ENCODE measurements around the gene TMEM131. TPM values are rescaled to one million over a fixed set of nuclear protein-coding genes. Genes with fewer than 3 reads are reported as not detected.
"Not testable (repeated sequence)": the region's sequence is repeated elsewhere in the genome, so short reads cannot be mapped to it uniquely, and the experiment has no call there.

Gene TMEM131
- total RNA-seq, 5 donors from 2014 or later (not counting 1 experiment from before 2014, with no cell fraction given), result 39.3 to 43.9 (median 41.1) TPM

- ATAC-seq (replicated peaks in 1 of 4); CTCF ChIA-PET; H3K4me3 ChIP-seq (ENCODE audit: control insufficient read depth in 1 of 2, extremely low read depth in 1 of 2, low read length in 1 of 2); DNase-seq; H3K4me1 ChIP-seq (ENCODE audit: control insufficient read depth in 1 of 2, extremely low read depth in 1 of 2, insufficient read depth in 2 of 2, low read length in 2 of 2); H3K36me3 Mint-ChIP-seq; H3K27ac ChIP-seq (ENCODE audit: low read length); H3K9me3 ChIP-seq; H3K4me3 Mint-ChIP-seq; H3K9me3 Mint-ChIP-seq; H3K36me3 ChIP-seq (ENCODE audit: control insufficient read depth in 2 of 2, extremely low read depth in 1 of 2, insufficient read depth in 1 of 2, low read length in 1 of 2); H3K27me3 ChIP-seq (replicated peaks in 1 of 2; ENCODE audit: control insufficient read depth in 2 of 2, extremely low read depth in 1 of 2, insufficient read depth in 2 of 2, low read length in 1 of 2); H3K27ac Mint-ChIP-seq: not testable (repeated sequence)
- Mint-ChIP-seq H3K27me3 (peaks cover 15 to 16% of the 10 kb centered on the region in 2 donors), H3K4me1 (peaks cover 14 to 16% (median 15%) of the 10 kb centered on the region in 3 donors)
- POLR2A ChIA-PET, result interaction anchor here in 1 of 2 donors (0.7 kb wide), 1 partner anchor 172 kb away, joined by 3 read pairs; no protein-coding TSS in a partner anchor
- WGBS (ENCODE audit: insufficient coverage), result 96% methylated on average over 3 of the region's 3 CpGs
Measured at GRCh38 chr2:98022067-98022466, 26.3 kb upstream of the TMEM131 start.

- H3K27ac Mint-ChIP-seq, result no peak overlapping the region
- Histone ChIP-seq H3K27ac (ENCODE audit: low read length) (no peak overlapping the region), H3K4me3 (ENCODE audit: control insufficient read depth in 1 of 2, extremely low read depth in 1 of 2, low read length in 1 of 2) (no peak overlapping the region), H3K27me3 (replicated peaks in 1 of 2; ENCODE audit: control insufficient read depth in 2 of 2, extremely low read depth in 1 of 2, insufficient read depth in 2 of 2, low read length in 1 of 2) (no peaks in the 10 kb centered on the region), H3K9me3 (no peaks in the 10 kb centered on the region), H3K36me3 (ENCODE audit: control insufficient read depth in 2 of 2, extremely low read depth in 1 of 2, insufficient read depth in 1 of 2, low read length in 1 of 2) (no peaks in the 10 kb centered on the region), H3K4me1 (ENCODE audit: control insufficient read depth in 1 of 2, extremely low read depth in 1 of 2, insufficient read depth in 2 of 2, low read length in 2 of 2) (no peaks in the 10 kb centered on the region)
- H3K36me3 Mint-ChIP-seq, result no peaks in the 10 kb centered on the region
- no peaks in the 10 kb centered on the region for H3K9me3 Mint-ChIP-seq
- DNase-seq (no peak), ATAC-seq (replicated peaks in 1 of 4) (no peak)
- 93% methylated on average over 3 of the region's 11 CpGs for WGBS (ENCODE audit: insufficient coverage)
- CTCF ChIA-PET, result no interaction called here
- H3K27me3 Mint-ChIP-seq, result peaks cover 11 to 14% of the 10 kb centered on the region in 2 donors
- POLR2A ChIA-PET, result no interaction called here
- H3K4me1 Mint-ChIP-seq, result peaks cover 4 to 8% (median 7%) of the 10 kb centered on the region in 3 donors
- H3K4me3 Mint-ChIP-seq, result no peak overlapping the region
Measured at GRCh38 chr2:98020992-98021713, 25.4 kb upstream of the TMEM131 start.

- no peak for ATAC-seq (replicated peaks in 1 of 4)
- ChIA-PET POLR2A (no interaction called here), CTCF (no interaction called here)
- Mint-ChIP-seq H3K4me3 (no peak overlapping the region), H3K27me3 (peaks cover 9 to 13% of the 10 kb centered on the region in 2 donors), H3K9me3 (no peaks in the 10 kb centered on the region), H3K4me1 (peaks cover 0 to 2% (median under 1%) of the 10 kb centered on the region in 3 donors), H3K27ac (no peak overlapping the region), H3K36me3 (no peaks in the 10 kb centered on the region)
- no peak for DNase-seq
- Histone ChIP-seq H3K27ac (ENCODE audit: low read length) (no peak overlapping the region), H3K4me1 (ENCODE audit: control insufficient read depth in 1 of 2, extremely low read depth in 1 of 2, insufficient read depth in 2 of 2, low read length in 2 of 2) (no peaks in the 10 kb centered on the region), H3K36me3 (ENCODE audit: control insufficient read depth in 2 of 2, extremely low read depth in 1 of 2, insufficient read depth in 1 of 2, low read length in 1 of 2) (no peaks in the 10 kb centered on the region), H3K9me3 (no peaks in the 10 kb centered on the region), H3K4me3 (ENCODE audit: control insufficient read depth in 1 of 2, extremely low read depth in 1 of 2, low read length in 1 of 2) (no peak overlapping the region), H3K27me3 (replicated peaks in 1 of 2; ENCODE audit: control insufficient read depth in 2 of 2, extremely low read depth in 1 of 2, insufficient read depth in 2 of 2, low read length in 1 of 2) (no peaks in the 10 kb centered on the region)
- WGBS (ENCODE audit: insufficient coverage), result 100% methylated on average over 2 of the region's 6 CpGs
Measured at GRCh38 chr2:98020516-98020915, 24.8 kb upstream of the TMEM131 start.

GRCh38 chr2:98016908-98017670 lies 21.3 kb upstream of the TMEM131 start:
- ATAC-seq (replicated peaks in 1 of 4), result no peak

GRCh38 chr2:98015671-98016070 lies 19.9 kb upstream of the TMEM131 start:
- Mint-ChIP-seq H3K4me3 (no peak overlapping the region), H3K27ac (no peak overlapping the region), H3K4me1 (peaks cover 0 to 10% (median 4%) of the 10 kb centered on the region in 3 donors), H3K36me3 (no peaks in the 10 kb centered on the region), H3K9me3 (no peaks in the 10 kb centered on the region), H3K27me3 (peaks cover 6 to 15% of the 10 kb centered on the region in 2 donors)
- ChIA-PET POLR2A (no interaction called here), CTCF (no interaction called here)
- H3K27me3 ChIP-seq (replicated peaks in 1 of 2; ENCODE audit: control insufficient read depth in 2 of 2, extremely low read depth in 1 of 2, insufficient read depth in 2 of 2, low read length in 1 of 2), result no peaks in the 10 kb centered on the region
- peaks cover 0 to 3% of the 10 kb centered on the region in 2 experiments for H3K4me1 ChIP-seq (ENCODE audit: control insufficient read depth in 1 of 2, extremely low read depth in 1 of 2, insufficient read depth in 2 of 2, low read length in 2 of 2)
- DNase-seq (no peak), ATAC-seq (replicated peaks in 1 of 4) (no peak)
- no peak overlapping the region for H3K4me3 ChIP-seq (ENCODE audit: control insufficient read depth in 1 of 2, extremely low read depth in 1 of 2, low read length in 1 of 2)
- no peaks in the 10 kb centered on the region for H3K9me3 ChIP-seq
- no peaks in the 10 kb centered on the region for H3K36me3 ChIP-seq (ENCODE audit: control insufficient read depth in 2 of 2, extremely low read depth in 1 of 2, insufficient read depth in 1 of 2, low read length in 1 of 2)
- no peak overlapping the region for H3K27ac ChIP-seq (ENCODE audit: low read length)
- no CpG with 5 or more reads among the region's 1 CpG for WGBS (ENCODE audit: insufficient coverage)

More at GRCh38 chr2:98016908-98017670, 21.3 kb upstream of the TMEM131 start:
- H3K36me3 Mint-ChIP-seq, result no peaks in the 10 kb centered on the region
- H3K36me3 ChIP-seq (ENCODE audit: control insufficient read depth in 2 of 2, extremely low read depth in 1 of 2, insufficient read depth in 1 of 2, low read length in 1 of 2), result no peaks in the 10 kb centered on the region
- H3K9me3 Mint-ChIP-seq, result no peaks in the 10 kb centered on the region
- no peak for DNase-seq
- H3K27ac ChIP-seq (ENCODE audit: low read length), result no peak overlapping the region
- H3K4me3 Mint-ChIP-seq, result no peak overlapping the region
- H3K4me1 ChIP-seq (ENCODE audit: control insufficient read depth in 1 of 2, extremely low read depth in 1 of 2, insufficient read depth in 2 of 2, low read length in 2 of 2), result peaks cover 0 to 3% of the 10 kb centered on the region in 2 experiments
- no peak overlapping the region for H3K4me3 ChIP-seq (ENCODE audit: control insufficient read depth in 1 of 2, extremely low read depth in 1 of 2, low read length in 1 of 2)
- WGBS (ENCODE audit: insufficient coverage), result 82% methylated on average over 3 of the region's 7 CpGs
- CTCF ChIA-PET, result no interaction called here
- peaks cover 0 to 9% (median 4%) of the 10 kb centered on the region in 3 donors for H3K4me1 Mint-ChIP-seq
- no peaks in the 10 kb centered on the region for H3K27me3 ChIP-seq (replicated peaks in 1 of 2; ENCODE audit: control insufficient read depth in 2 of 2, extremely low read depth in 1 of 2, insufficient read depth in 2 of 2, low read length in 1 of 2)
- H3K27me3 Mint-ChIP-seq, result peaks cover 11 to 20% of the 10 kb centered on the region in 2 donors
- no peak overlapping the region for H3K27ac Mint-ChIP-seq
- H3K9me3 ChIP-seq, result no peaks in the 10 kb centered on the region
- POLR2A ChIA-PET, result no interaction called here

GRCh38 chr2:98014379-98014778 lies 18.6 kb upstream of the TMEM131 start:
- POLR2A ChIA-PET, result no interaction called here
- no peak overlapping the region for H3K27ac Mint-ChIP-seq
- ATAC-seq (replicated peaks in 1 of 4), result no peak
- H3K9me3 ChIP-seq, result no peaks in the 10 kb centered on the region
- H3K36me3 Mint-ChIP-seq, result no peaks in the 10 kb centered on the region
- peaks cover 6 to 15% of the 10 kb centered on the region in 2 donors for H3K27me3 Mint-ChIP-seq
- H3K4me3 ChIP-seq (ENCODE audit: control insufficient read depth in 1 of 2, extremely low read depth in 1 of 2, low read length in 1 of 2), result no peak overlapping the region
- H3K4me1 Mint-ChIP-seq, result peaks cover 0 to 10% (median 4%) of the 10 kb centered on the region in 3 donors
- no peaks in the 10 kb centered on the region for H3K9me3 Mint-ChIP-seq
- H3K4me1 ChIP-seq (ENCODE audit: control insufficient read depth in 1 of 2, extremely low read depth in 1 of 2, insufficient read depth in 2 of 2, low read length in 2 of 2), result peaks cover 0 to 3% of the 10 kb centered on the region in 2 experiments
- no peak for DNase-seq
- H3K4me3 Mint-ChIP-seq, result no peak overlapping the region
- CTCF ChIA-PET, result interaction anchor here in 1 of 2 donors (0.7 kb wide), 1 partner anchor 8 kb away, joined by 4 read pairs; no protein-coding TSS in a partner anchor
- WGBS (ENCODE audit: insufficient coverage), result 100% methylated on average over 2 of the region's 2 CpGs
- H3K27ac ChIP-seq (ENCODE audit: low read length), result no peak overlapping the region
- no peaks in the 10 kb centered on the region for H3K27me3 ChIP-seq (replicated peaks in 1 of 2; ENCODE audit: control insufficient read depth in 2 of 2, extremely low read depth in 1 of 2, insufficient read depth in 2 of 2, low read length in 1 of 2)
- no peaks in the 10 kb centered on the region for H3K36me3 ChIP-seq (ENCODE audit: control insufficient read depth in 2 of 2, extremely low read depth in 1 of 2, insufficient read depth in 1 of 2, low read length in 1 of 2)
